Fibroblast of the aortic adventitia (primary cell): Measurements from ENCODE around the gene TMCC1. TPM values are rescaled to one million over a fixed set of nuclear protein-coding genes. Genes with fewer than 3 reads are reported as not detected.
"Not testable (repeated sequence)": the region's sequence is repeated elsewhere in the genome, so short reads cannot be mapped to it uniquely, and the experiment has no call there.

Source experiments
- DNase-seq: peaks from one replicate; pipeline ENCODE4 v3.0.0-alpha.2; 2010; ENCODE audit warnings: low read depth
- H3K4me3 ChIP-seq: 2 replicates; pipeline ENCODE4 v1.5.1; 2011; ENCODE audit warnings: low read depth, mild to moderate bottlenecking, control low read depth, low read length, moderate library complexity
- total RNA-seq: library from RNA; depleted of rRNA; stranded (reverse); fragments of >200 nt; gene quantifications from 2 replicates; pipeline ENCODE4 v1.2.3, GENCODE V29; 2012; ENCODE audit warnings: low replicate concordance
- TF ChIP-seq, protein P1 (sequence below): IDR thresholded peaks from 2 replicates; pipeline ENCODE4 v1.5.1; 2011; ENCODE audit warnings: mild to moderate bottlenecking, low read length, control low read depth, inconsistent platforms; ENCODE audit not compliant: insufficient read depth

TMCC1 gene
- total RNA-seq, 1 donor, result 16.9 TPM

DNA sequence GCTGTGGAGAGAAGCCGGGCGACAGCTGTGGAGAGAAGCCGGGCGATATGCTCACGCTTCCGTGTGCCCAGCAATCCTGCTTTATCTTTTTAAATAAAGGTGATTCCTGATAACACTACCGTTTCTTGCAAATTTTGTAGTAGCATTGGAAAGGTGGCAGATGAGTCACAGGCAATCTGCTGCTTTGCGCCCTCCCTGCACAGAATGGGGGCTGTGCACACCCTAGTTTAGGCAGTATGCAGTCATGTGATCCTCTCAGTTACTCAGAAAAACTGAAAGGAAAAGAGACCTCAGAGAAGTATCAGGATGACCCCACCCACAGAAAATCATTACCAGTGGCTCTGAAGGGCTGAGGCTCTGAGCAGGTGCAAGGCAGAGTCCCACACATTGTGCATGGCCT, 24.9 kb upstream of the TMCC1 start:
- no peak overlapping the region for H3K4me3 ChIP-seq
- DNase-seq, result no peak
- TF ChIP-seq, protein P1, sequence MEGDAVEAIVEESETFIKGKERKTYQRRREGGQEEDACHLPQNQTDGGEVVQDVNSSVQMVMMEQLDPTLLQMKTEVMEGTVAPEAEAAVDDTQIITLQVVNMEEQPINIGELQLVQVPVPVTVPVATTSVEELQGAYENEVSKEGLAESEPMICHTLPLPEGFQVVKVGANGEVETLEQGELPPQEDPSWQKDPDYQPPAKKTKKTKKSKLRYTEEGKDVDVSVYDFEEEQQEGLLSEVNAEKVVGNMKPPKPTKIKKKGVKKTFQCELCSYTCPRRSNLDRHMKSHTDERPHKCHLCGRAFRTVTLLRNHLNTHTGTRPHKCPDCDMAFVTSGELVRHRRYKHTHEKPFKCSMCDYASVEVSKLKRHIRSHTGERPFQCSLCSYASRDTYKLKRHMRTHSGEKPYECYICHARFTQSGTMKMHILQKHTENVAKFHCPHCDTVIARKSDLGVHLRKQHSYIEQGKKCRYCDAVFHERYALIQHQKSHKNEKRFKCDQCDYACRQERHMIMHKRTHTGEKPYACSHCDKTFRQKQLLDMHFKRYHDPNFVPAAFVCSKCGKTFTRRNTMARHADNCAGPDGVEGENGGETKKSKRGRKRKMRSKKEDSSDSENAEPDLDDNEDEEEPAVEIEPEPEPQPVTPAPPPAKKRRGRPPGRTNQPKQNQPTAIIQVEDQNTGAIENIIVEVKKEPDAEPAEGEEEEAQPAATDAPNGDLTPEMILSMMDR, result no peak

DNA sequence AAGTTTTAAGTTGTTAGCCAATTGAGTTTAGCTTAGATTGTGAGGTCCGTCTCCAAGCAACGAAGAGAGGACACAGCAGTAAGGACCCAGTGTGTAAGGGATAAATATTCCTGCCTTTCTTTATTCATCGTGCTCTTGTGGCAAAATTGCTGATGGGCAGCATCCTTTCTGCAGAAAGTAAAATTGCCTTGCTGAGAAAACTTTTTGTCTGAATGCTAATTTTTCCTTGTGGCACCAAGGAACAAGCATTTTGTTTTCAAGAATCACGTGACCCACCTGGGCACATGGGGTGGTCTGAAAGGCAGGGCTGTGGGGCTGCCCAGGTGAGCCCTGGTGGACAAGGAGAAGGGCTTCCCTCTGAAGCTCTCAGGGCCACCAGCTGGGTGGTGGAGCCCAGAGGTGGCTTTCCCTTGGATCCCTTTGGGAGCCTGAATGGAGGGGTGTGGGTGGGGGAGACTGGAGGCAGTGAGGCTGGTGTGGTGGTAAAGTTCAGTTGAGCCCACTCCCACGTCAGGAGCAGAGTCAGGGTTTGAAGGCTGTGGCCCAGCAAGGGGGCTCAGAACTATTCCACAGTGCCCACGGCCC, 24.0 kb upstream of the TMCC1 start:
- H3K4me3 ChIP-seq, result no peak overlapping the region
- TF ChIP-seq, protein P1, result no peak
- no peak for DNase-seq

DNA sequence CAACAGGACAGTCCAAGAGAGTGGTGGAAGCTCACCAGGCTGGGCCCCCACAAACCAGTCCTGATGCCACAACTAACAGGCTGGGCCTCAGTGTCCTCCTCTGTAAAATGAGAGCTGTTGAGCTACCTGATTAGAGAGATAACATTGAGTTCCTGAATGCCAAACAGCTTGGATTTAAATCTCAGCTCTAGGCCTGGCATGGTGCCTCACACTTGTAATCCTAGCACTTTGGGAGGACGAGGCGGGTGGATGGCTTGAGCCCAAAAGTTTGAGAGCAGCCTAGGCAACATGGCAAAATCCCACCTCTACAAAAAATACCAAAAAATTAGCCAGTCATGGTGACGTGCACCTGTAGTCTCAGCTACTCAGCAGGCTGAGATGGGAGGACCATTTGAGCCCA, 20.1 kb upstream of the TMCC1 start:
- TF ChIP-seq, protein P1, result no peak
- DNase-seq, result no peak
- H3K4me3 ChIP-seq, result no peak overlapping the region

DNA sequence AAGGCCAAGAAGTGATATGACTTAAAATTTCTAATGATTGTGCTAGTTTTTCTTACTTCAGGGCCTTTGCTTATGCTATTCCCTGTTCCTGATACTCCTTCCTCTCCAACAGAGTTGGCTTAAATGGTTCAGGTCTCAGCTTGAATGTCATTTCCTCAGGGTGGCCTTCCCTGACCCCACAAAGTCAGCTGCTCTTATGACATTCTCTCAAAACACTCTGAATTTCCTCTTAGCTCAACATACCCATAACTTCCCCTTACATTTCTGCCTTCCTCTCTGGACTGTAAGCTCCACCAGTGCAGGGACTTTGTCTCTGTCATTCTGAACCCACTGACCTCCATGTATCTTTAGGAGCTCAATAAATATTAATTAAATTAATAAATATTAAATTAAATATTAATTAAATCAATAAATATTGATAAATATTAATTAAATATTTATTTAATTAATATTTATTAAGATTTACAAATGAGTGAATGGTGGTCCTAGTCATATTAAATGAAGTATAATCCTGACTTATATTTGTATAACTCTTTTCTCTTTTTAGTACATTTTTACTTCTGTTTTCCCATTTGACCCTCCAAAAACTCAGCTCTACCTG, 17.9 kb upstream of the TMCC1 start:
- DNase-seq, result no peak
- no peak overlapping the region for H3K4me3 ChIP-seq

DNA sequence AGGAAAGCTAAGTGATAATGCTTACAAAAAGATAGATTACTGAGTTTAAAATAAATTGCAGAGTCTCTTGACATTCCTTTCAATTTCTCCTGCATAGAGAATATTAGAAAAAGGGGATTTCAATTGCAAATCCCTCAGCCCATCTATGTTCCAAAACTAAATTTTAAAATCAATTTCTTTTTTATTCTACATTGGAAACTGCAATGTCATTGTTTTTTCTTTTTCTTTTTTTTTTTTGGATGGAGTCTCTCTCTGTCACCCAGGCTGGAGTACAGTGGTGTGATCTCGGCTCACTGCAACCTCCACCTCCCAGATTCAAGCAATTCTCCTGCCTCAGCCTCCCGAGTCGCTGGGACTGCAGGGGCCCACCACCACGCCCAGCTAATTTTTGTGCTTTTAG, 15.7 kb upstream of the TMCC1 start:
- not testable (repeated sequence) for DNase-seq, H3K4me3 ChIP-seq

More for the DNA sequence above, 17.9 kb upstream of the TMCC1 start:
- TF ChIP-seq, protein P1, result no peak

DNA sequence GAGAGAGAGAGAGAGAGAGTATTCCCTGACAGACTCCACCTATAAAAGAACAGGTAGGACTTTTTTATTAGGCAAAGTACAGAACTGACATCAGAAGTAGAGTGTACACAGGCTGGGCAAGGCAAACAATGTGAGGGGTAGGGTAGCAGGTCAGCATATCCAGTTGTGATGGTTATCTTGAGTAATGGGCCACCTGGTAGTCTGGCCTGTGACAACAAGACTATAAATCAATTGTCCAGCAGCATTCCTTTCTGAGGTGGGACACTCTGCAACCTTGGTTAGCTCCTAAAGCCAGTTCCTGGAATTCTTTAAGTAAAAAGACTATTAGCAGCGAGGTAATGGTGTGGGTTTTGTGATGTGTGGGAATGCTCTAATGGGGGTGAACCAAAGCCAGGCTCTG, 14.9 kb upstream of the TMCC1 start:
- no peak for DNase-seq
- TF ChIP-seq, protein P1, result no peak
- no peak overlapping the region for H3K4me3 ChIP-seq

DNA sequence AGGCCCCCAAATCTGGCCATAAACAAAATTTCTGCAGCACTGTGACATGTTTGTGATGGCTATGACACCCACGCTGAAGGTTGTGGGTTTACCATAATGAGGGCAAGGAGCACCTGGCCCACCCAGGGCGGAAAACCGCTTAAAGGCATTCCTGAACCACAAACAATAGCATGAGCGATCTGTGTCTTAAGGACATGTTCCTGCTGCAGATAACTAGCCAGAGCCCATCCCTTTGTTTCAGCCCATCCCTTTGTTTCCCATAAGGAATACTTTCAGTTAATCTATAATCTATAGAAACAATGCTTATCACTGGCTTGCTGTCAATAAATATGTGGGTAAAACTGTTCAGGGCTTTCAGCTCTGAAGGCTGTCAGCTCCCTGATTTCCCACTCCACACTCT, 7.8 kb upstream of the TMCC1 start:
- H3K4me3 ChIP-seq, DNase-seq: not testable (repeated sequence)

DNA sequence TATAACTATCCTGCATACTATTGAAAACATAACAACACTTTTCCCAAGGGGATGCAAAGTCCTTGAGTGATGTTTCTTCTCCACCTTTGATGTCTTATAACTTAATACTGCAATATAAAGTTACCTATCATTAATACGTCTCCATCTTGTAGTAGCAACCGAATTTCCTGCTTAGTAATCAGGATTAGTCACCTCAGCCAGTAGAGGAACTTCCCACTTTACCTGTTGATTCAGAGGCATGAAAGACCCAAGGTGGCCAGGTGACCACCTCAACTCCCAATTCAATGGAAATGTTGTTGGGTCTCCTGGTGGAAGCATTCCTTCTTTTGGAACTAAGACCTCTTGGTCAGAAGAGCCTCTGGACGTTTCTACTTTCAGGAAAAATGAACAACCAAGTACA, 3.5 kb upstream of the TMCC1 start:
- TF ChIP-seq, protein P1, result no peak
- no peak for DNase-seq
- no peak overlapping the region for H3K4me3 ChIP-seq
